ENCODE data around the gene ATF7IP2. TPM values are rescaled to one million over a fixed set of nuclear protein-coding genes. Genes with fewer than 3 reads are reported as not detected.

Gene ATF7IP2
- total and polyA plus RNA-seq, 2 of the 13 experiments (the other 11 are each of a cell fraction or from before 2014, with no cell fraction given): 117 to 217 TPM

- TF ChIP-seq HMGA1 (CRISPR knock-in tag; conservative IDR thresholded peaks at IDR 0.05) (0 out of 2 replicates have a peak, but pooled peaks have one; percentile 8), ZNF639 (CRISPR knock-in tag; conservative IDR thresholded peaks at IDR 0.05) (no peak), MBD4 (IDR thresholded peaks at IDR 0.05; ENCODE audit: borderline replicate concordance, low read length) (no peak), ZSCAN29 (CRISPR knock-in tag; conservative IDR thresholded peaks at IDR 0.05) (no peak), TCF7 (IDR thresholded peaks at IDR 0.05; ENCODE audit: low read depth) (no peak), SETDB1 (CRISPR knock-in tag; IDR thresholded peaks at IDR 0.05; ENCODE audit: borderline replicate concordance) (no peak), ZZZ3 (CRISPR knock-in tag; IDR thresholded peaks at IDR 0.05; ENCODE audit: borderline replicate concordance) (no peak), ARNT (IDR thresholded peaks at IDR 0.05) (no peak), ZFP82 (CRISPR knock-in tag; IDR thresholded peaks at IDR 0.05; ENCODE audit: borderline replicate concordance) (no peak), ZNF552 (CRISPR knock-in tag; IDR thresholded peaks at IDR 0.05; ENCODE audit: borderline replicate concordance) (no peak), ZBTB42 (CRISPR knock-in tag; IDR thresholded peaks at IDR 0.05) (no peak), ZNF709 (CRISPR knock-in tag; IDR thresholded peaks at IDR 0.05) (no peak), ATF7 (IDR thresholded peaks at IDR 0.05) (no peak), ATF7 (CRISPR knock-in tag; IDR thresholded peaks at IDR 0.05) (no peak), ZNF713 (CRISPR knock-in tag; IDR thresholded peaks at IDR 0.05) (no peak)
- TF ChIP-seq, protein P1, sequence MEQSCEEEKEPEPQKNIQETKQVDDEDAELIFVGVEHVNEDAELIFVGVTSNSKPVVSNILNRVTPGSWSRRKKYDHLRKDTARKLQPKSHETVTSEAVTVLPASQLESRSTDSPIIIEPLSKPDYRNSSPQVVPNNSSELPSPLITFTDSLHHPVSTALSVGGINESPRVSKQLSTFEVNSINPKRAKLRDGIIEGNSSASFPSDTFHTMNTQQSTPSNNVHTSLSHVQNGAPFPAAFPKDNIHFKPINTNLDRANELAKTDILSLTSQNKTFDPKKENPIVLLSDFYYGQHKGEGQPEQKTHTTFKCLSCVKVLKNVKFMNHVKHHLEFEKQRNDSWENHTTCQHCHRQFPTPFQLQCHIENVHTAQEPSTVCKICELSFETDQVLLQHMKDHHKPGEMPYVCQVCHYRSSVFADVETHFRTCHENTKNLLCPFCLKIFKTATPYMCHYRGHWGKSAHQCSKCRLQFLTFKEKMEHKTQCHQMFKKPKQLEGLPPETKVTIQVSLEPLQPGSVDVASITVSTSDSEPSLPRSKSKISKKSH (CRISPR knock-in tag; IDR thresholded peaks at IDR 0.05; ENCODE audit: borderline replicate concordance): no peak
- TF ChIP-seq, protein P2, sequence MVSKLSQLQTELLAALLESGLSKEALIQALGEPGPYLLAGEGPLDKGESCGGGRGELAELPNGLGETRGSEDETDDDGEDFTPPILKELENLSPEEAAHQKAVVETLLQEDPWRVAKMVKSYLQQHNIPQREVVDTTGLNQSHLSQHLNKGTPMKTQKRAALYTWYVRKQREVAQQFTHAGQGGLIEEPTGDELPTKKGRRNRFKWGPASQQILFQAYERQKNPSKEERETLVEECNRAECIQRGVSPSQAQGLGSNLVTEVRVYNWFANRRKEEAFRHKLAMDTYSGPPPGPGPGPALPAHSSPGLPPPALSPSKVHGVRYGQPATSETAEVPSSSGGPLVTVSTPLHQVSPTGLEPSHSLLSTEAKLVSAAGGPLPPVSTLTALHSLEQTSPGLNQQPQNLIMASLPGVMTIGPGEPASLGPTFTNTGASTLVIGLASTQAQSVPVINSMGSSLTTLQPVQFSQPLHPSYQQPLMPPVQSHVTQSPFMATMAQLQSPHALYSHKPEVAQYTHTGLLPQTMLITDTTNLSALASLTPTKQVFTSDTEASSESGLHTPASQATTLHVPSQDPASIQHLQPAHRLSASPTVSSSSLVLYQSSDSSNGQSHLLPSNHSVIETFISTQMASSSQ (IDR thresholded peaks at IDR 0.05; ENCODE audit: low read depth): no peak
- TF ChIP-seq, protein P2 (CRISPR knock-in tag; IDR thresholded peaks at IDR 0.05; ENCODE audit: borderline replicate concordance): no peak
- TF ChIP-seq, protein P3, sequence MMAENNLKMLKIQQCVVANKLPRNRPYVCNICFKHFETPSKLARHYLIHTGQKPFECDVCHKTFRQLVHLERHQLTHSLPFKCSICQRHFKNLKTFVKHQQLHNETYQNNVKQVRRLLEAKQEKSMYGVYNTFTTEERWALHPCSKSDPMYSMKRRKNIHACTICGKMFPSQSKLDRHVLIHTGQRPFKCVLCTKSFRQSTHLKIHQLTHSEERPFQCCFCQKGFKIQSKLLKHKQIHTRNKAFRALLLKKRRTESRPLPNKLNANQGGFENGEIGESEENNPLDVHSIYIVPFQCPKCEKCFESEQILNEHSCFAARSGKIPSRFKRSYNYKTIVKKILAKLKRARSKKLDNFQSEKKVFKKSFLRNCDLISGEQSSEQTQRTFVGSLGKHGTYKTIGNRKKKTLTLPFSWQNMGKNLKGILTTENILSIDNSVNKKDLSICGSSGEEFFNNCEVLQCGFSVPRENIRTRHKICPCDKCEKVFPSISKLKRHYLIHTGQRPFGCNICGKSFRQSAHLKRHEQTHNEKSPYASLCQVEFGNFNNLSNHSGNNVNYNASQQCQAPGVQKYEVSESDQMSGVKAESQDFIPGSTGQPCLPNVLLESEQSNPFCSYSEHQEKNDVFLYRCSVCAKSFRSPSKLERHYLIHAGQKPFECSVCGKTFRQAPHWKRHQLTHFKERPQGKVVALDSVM (CRISPR knock-in tag; IDR thresholded peaks at IDR 0.05): no peak
- TF ChIP-seq, protein P4, sequence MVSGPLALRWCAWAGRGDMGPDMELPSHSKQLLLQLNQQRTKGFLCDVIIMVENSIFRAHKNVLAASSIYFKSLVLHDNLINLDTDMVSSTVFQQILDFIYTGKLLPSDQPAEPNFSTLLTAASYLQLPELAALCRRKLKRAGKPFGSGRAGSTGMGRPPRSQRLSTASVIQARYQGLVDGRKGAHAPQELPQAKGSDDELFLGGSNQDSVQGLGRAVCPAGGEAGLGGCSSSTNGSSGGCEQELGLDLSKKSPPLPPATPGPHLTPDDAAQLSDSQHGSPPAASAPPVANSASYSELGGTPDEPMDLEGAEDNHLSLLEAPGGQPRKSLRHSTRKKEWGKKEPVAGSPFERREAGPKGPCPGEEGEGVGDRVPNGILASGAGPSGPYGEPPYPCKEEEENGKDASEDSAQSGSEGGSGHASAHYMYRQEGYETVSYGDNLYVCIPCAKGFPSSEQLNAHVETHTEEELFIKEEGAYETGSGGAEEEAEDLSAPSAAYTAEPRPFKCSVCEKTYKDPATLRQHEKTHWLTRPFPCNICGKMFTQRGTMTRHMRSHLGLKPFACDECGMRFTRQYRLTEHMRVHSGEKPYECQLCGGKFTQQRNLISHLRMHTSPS (CRISPR knock-in tag; IDR thresholded peaks at IDR 0.05; ENCODE audit: low read depth): no peak
These were observed 123.7 kb downstream of the ATF7IP2 start (continued) for GRCh38 chr16:10509534-10510025.
